ENCODE results near the gene THY1. TPM values are rescaled to one million over a fixed set of nuclear protein-coding genes. Genes with fewer than 3 reads are reported as not detected.

The THY1 gene
- 52.1 and 286 TPM in 2 replicates for total RNA-seq

DNA sequence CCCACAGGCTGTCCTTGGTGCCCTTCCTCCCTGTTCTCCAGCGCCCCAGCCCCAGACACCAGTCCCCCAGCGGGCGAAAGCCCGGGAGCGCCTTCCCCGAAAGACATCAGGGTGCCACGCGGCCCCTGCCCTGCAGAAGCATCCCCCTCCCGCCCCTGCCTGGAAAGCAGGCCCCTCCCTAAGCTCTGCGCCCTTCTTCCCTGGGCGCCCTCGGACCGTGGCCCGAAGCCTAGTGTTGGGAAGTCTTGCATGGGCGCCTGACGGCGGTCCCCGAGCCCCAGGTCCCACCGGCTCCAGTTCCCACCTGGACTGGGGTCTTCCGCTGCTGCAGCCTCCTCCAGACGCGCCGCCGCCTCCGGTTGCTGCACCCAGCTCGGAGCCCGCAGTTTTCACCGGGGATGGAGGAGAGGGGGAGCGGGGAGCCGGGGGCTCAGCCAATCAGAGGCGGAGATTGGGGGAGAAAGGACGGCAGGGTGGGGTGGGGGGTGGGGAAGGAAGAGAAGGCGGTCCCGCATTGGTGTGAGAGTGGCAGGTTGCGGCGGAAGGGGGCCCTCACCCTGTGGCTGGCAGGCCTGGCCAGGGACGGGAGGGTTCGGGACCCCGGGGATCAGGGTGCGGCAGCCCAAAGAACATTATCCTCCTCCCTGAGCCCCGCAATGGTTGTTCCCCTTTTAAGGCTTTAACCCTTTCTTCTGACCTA lies at the start of gene THY1:
TSS of gene THY1 (minus strand) at position 364 of the 700 bp plus-strand sequence. CDS start 2,267 bp downstream, outside the sequence.

DNA sequence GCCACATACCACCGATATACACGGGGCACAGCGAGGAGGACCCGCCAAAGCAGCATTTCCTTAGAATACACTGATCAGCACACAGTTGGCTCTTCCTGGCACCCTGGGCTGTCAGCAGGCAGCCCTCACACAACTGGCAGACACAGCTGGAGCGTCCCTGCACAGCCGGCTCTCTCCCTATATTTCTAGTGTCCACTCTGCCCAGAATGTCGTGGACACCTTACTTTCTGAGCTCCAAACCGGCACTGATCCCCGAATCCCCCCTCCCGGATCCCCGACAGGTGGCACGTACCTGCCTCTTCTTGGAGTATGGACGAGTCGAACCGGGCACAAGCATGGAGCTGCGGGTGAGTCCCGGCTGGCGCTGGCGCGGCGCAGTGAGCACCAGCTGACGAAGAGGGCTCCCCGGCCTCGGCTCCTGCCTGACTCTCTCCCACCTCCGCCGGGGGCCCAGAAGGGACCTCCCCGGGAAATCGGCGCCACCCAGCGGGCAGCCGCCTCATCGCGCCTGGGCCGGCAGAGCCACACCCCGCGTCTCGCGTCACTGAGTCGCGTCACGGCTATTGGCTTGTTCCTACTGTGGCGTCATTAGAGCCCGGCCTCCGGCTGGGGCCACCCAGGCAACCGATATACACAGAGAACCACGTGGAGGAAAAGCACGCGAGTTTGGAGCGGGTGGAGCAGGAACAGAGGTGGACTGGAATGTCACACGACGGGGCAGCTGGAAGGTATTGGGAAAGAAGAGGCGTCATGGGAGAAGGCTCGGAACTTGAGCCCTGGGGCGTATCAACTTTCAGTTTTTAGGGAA lies 41.6 kb downstream of the THY1 start, which contains the start of gene USP2:
TSS of gene USP2 (minus strand) at position 510 of the 808 bp plus-strand sequence. CDS start 8,210 bp downstream, outside the sequence.

Other genes starting within 250 kb of the THY1 start
- gene NHERF4, start 237.7 kb downstream of the THY1 start, total RNA-seq: not detected in 2 replicates
- gene CBL, start 216.8 kb downstream of the THY1 start, total RNA-seq: 9.6 and 11.5 TPM in 2 replicates
- 2.3 and 9.7 TPM in 2 replicates for gene MCAM, start 106.0 kb downstream of the THY1 start, total RNA-seq
- gene RNF26, start 88.6 kb downstream of the THY1 start, total RNA-seq: 11.1 and 14.7 TPM in 2 replicates
- gene C1QTNF5, start 82.3 kb downstream of the THY1 start, total RNA-seq: 12.1 and 29.8 TPM in 2 replicates
- under 0.01 TPM in 2 replicates for gene MFRP, start 76.5 kb downstream of the THY1 start, total RNA-seq
- 0.29 and 0.83 TPM in 2 replicates for gene USP2, start 41.5 kb downstream of the THY1 start, total RNA-seq